NCI-H526 (cell line): ENCODE measurements around the gene PRELID1.

ENCODE experiments used
- DNase-seq, 2 experiments: peaks; one replicate each; lab custom pipeline; 2025; lab: John Stamatoyannopoulos, UW

Gene PRELID1

DNA sequence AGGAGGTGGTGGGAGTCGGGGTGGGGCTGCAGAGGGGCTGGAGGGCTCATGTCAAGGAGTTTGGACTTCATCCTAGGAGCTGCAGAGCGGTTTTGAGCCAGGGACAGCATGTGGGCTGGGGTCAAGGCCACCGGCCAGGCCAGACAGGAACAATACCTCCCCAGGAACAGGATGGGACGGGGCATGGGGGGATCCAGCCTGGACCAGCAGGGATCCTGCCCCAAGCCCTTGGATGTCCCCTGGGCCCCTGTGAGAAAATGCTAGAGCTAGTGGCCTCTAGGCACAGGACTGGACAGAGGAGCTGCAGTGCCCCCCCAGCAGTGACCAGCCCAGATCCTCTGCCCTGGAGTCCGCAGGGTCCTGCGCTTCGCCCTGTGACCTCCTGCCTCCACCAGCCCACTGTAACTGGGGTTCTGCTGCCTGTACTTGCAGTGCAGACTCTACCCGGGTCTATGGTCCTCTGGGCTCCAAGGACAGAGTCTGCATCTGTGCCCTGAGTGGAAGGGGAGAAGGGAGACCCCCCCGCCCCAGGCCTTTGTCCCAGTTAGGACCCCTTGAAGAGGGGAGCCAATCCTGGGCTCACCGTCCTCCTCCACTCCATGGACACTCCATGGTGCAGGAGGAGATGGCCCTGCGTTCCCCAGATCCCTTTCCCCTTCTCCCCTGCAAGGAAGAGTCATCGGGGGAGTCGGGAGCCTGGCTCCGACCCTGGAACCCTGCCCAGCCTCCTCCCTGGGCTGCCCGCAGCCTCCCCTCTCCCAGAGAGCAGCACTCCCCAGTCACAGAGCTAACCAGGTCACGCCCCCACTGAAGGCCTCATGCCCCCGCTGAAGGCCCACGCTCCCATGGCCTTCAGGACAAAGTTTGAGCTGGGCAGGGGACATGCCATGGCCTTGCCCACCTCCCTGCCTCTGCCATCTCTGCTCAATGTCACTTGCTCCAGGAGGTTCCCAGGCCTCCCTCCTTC lies 11.1 kb downstream of the PRELID1 start:
- no peak for DNase-seq

DNA sequence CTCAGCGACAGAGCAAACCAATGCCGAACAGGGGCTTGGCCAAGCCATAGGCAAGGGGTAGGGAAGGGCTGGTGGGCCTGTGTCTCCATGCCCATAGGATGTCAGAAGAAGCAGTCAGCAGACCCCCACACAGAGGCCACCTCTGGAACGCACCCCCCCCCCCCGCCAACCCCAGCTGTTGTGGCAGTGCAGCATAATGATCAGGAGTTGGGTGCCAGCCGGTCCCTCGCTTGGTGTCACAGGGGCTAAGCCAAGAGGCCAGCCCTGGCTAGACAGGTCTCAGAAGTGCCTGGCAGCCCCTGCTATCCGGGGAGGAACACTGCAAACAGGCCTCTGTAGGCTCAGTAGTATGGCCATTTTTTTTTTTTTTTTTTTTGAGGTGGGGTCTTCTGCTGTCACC lies 11.8 kb downstream of the PRELID1 start:
- DNase-seq: no peak

DNA sequence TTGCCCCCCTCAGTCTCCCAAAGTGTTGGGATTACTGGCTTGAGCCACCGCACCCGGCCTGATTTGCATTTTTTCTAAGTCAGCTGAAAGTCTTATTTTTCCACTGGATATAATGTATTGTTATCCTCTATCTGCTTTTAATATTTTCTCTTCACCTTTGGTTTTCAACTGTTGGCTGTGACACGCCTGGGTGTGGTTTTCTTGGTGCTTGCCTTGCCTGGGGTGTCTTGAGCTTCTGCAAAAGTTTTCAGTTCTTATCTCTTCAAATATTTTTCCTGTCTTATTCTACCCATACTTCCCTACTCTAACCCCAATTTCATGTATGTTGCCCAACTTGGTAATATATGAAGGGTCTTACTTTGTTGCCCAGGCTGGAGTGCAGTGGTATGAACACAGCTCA lies 12.4 kb downstream of the PRELID1 start:
- no peak for DNase-seq

DNA sequence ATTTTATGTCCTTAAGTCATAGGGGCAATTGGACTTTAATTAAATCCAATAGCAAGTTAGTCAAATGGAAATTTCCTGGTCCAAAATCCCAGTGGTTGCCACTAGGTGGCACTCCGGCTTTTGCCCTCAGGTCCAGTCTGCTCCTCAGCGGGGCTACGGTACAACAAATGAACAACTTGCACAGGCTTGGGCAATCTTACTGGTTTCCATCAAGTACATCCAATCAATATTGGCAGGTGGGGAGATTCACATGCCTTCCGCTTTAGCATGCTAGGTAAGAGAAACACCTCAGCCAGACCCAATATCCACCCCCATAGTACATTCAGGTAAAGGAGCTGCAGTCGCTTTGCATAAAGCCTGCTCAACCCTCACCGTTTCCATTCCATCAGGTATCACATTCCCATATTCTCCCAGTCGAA lies 14.4 kb downstream of the PRELID1 start:
- peak; percentile 56 to 87 for DNase-seq

DNA sequence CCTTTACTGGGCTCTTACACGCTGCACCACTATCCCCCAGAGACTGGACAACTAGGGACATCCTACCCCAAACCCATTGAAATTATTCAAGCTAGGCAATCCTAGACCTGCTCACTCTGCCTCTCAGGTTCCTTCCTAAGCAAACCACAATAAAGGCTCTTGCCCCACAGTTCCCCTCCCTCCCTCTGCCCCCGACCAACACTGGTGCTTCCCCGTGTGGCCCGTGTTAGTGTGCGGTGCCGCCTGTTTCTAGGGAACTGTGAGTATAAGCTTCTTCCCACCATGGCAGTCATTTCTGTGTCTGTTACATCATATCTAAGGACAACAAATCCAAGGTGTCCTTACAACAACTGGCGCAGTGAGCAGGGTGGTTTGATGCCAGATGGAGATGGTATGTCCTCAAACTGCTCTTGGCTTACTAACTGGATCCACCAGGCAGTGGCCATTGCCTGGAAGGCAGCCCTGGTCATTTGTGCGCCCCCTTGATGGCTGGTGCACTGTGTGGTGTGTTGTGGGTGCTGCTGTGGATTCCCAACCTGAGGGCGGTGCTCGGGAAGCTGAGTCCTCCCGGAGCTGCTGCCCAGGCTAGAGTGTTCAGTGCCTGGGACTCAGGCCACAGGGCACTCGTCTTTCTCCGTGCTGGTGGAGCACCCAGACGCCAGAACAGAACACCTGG lies 16.5 kb downstream of the PRELID1 start:
- DNase-seq: no peak

DNA sequence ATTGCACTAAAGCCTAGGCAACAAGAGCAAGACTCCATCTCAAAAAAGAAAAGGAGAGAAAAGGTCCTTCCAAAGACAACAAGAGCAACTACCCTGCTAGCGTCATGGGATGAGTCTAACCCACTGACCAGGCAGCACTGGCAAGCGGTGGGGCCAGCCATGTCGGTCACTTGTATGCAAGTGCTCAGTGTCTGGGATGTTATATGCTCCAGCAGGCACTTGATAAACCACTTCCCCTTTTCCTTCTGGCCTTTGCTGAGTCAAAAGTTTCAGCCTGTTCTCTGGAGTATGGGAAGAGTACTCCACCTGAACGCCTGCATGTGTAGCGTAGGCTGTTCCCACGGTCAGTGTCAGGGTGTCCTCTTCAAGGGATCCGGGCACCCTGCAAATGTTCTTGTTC lies 17.3 kb downstream of the PRELID1 start:
- no peak for DNase-seq

DNA sequence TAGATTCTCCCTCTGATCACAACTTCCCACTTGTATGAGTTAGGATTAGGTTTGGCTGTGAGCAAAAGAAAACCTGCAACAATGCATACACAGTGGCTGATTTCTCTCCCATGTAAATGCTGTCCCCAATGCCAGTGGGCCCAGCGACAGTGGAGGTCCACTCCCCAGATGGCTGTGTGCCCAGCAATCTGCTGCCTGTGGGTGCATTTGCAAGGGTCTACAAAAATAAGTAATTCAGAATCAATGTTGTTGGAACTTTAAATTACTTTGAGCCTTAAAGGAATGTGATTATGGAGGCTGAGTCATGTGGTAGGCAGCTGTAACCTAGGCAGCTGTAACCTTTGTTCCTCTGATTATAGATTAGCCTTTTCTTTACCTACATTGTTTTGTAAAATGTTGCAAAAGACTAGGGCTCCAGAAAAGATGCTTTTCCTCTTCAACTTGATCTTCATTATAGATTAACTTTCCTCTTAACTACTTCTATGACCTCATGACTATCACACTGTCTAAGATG lies 22.3 kb downstream of the PRELID1 start:
- no peak for DNase-seq

DNA sequence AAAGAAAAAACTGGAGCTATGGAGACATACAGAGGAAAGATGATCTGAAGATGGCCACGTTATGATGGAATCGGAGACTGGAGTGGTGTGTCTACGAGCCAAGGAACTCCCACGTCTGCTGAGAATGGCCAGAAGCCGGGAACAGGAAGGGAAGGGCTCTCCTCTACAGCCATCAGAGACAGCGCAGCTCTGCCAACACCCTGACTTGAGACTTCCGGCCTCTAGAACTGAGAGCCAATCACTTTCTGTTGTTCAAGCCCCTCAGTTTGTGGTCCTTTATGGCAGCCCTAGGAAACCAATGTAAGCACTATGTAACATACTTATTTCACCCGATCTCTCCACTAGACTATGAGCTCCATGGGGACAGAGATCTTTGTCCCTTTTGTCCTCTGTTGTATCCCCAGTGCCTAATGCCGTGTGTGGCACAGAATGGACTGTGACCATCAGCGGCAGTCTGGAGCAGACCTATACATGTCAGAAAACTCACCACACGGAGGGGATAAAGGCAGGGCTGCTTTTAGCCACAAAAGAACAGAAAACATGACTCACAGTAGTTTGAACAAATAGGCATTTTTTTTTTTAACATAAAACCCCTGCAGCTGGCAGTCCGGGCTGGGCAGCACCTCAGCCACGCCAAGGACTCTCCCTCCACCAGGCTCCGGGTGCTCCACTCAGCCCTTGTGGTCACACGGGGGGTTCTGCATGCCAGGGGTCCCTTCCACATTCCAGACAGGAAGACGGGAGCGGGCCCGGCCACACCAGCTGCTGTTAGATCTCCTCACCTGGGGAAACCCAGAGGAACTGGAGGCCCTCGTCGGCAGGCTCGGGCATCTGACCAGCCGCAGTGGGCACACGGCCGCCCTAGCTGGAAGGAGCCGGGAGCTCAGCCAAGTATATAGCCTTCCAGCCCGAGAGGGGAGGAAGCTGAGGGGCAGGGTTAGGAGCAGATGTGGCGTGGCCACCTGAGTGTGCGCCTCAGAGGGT lies 24.2 kb downstream of the PRELID1 start:
- no peak for DNase-seq

DNA sequence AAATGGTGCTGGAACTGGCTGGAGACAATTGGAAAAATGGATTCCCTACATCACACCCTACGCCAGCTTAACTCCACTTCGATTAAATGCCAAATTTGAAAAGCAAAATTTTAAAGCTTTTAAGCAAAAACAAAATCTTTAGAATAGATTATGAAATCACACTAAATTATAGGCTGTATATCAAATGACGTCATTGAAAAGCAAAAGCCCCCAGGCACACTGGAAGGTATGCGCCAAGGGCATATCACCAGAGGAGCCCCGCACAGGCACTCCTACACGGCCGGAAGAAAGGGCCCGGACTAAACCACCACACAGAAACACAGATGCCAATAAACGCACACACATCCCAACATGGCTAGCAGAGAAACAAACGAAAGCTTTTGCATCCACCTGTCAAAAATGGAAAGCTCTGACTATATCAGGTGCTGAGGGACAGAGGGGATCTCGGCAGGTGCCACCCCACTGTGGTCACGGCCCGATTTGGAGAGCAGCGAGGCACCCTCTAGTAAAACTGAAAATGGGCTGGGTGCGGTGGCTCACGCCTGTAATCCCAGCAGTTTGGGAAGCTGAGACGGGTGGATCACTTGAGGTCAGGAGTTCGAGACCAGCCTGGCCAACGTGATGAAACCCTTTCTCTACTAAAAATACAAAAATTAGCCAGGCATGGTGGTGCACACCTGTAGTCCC lies 25.1 kb downstream of the PRELID1 start:
- DNase-seq: no peak

DNA sequence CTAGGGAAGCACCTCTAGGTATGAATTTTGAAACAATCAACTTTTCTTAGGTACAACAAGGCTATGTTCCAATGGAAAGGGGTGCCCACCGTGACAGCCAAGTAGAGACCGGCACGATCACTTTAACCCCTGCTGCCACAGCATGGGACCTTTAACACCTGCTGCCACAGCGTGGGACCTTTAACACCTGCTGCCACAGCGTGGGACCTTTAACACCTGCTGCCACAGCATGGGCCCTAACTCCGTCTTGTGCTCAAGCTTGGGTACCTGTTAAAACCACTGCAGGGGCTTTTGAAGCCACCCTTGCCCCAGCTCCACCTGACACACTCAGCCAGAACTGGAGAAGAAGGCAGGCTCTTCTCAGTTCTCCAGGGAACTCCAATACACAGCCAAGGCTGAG lies 26.3 kb downstream of the PRELID1 start:
- no peak for DNase-seq

DNA sequence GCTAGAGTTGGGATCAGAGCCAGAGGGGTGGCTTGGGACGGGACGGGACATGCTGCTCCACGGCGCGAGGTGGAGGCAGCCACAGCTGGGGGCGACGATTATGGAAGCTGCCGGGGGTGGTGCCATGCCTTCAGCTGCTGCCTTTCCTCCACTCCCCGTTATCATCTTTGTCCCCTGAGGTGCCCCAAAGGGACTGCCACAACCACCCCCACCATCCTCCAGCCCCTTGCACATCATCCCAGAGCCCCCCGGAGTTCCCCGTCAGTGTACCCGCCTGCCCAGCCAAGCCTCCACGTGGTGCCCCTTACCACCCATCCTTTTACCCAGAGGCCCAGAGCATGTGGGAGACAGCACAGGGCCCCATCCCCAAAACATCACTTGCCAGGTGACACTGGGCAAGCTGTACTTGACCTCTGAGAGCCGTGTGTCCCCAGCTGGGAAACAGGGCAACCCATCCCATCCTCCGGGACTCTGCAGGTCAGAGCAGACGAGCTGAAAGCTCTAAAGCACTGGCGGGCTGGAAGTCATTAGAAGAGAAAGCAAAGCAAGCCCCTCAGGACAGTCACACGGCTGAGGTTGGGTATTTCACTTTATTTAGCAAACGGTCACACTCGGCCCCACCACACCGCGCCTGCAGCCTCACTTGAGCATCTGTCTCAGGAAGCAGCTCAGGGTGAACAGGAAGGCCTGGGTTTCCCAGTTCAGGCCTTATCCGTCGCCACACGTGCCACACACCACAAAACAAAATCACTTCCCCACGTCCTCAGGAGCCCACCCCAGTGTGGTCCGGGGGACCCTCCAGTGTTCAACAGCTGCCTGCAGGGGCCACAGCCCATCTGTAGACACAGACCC lies 27.6 kb downstream of the PRELID1 start:
- no peak for DNase-seq

DNA sequence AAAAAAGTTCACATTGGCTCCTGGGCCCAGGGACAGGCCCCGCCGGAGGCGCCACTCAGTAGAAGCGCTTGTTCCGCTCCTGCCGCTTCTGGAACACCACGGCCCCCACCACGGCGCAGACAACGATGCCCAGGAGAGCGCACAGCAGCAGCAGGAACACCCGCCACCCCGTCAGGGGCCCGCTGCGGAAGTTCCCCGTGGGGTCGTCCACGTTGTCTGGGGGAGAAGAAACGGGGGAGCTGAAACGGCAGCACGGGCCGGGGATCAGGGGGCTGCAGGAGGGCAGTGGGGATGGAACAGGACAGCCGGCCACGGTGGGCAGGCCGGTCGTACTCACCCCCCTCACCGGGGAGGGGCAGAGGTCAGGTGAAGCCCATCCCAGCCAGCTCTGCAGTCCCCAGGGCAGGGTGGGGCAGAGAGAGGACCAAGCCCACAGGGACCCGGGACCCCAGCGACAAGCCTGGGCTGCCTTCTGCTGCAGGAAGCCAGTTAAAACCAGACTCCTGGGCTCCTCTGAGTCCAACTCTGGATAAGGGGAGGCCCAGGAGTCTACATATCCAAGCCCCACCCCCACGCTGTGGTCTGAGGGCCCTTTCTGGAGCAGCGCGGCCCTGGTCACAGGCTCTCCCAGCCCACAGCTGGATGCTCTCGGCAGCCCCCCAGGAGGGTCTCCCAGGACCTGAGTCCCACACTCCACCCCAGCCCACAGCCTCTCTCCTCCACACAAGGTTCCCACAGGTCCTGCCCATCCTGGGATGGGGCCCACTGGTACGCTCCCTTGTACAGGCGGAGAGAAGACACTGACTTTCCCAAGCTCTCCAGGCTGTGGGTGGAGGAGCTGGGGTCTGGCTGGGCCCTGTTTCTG lies 28.7 kb downstream of the PRELID1 start:
- DNase-seq: no peak

DNA sequence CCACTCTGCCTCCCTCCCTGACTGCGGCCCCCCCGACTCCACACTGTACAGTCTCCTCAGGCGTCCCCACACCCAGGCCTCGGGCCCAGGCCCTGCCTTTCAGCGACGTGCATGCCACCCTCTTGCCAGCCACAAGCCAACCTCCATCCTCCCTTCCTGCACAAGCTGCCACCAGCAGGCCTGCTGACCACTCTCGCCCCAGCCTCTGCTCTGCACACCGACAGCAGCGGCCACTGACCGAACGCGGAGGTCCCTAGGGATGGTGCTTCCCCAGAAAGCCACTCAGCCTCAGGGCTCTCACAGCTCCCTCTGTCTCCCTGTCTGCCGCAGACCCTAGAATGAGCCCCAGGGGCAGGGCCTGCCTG lies 29.3 kb downstream of the PRELID1 start:
- DNase-seq: no peak

DNA sequence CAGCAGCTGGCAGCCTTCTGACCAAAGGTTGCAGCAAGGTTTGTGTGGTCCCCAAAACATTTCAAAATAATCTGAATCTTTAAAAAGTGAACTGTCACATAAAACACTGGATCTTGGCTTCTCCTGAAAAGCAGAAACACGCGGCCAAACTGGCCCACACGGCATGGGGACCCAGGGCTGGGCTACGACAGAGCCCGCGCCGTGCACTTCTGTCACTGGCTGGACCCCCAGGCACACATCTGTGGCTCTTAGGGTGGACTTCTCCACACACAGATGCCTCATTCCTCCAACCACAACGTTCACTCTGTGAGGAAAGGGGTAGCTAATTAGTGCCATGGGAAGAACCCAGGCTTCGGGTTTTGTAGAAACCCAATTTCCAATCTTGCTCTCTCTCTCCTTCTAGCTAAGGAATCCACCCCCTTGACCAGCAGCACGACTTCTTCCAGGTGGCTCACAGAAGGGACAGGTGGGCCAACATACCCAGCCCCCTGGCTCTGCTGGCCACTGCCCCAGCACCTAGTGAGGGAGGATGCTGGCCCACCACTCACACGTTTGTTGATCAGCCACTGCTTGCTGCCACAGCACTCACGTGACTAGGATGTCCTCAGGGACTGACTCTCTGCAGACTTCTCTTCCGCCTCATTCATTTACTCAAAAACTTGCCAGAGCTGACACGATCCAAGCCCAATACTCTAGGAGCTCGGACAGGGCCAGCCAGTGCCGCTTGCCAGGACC lies 30.0 kb downstream of the PRELID1 start:
- no peak for DNase-seq

DNA sequence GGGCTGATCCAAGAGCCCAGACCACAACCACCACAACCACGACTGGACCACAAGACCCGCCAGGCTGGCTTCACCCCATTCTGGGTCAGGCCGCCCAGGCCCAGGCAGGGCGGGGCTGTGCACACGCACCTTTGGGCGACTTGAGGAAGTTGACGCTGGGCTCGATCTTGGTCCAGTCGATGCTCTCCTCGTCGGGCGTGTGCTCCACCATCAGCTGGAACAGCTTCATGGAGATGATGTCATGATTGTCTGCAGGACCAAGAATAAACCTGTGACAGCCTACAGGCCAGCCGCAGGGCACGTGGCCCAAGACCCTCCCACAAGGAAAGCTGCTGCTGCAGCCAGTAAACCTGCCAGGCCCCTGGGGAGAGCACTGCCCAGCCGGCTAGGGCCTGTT lies 30.6 kb downstream of the PRELID1 start:
- DNase-seq: no peak

DNA sequence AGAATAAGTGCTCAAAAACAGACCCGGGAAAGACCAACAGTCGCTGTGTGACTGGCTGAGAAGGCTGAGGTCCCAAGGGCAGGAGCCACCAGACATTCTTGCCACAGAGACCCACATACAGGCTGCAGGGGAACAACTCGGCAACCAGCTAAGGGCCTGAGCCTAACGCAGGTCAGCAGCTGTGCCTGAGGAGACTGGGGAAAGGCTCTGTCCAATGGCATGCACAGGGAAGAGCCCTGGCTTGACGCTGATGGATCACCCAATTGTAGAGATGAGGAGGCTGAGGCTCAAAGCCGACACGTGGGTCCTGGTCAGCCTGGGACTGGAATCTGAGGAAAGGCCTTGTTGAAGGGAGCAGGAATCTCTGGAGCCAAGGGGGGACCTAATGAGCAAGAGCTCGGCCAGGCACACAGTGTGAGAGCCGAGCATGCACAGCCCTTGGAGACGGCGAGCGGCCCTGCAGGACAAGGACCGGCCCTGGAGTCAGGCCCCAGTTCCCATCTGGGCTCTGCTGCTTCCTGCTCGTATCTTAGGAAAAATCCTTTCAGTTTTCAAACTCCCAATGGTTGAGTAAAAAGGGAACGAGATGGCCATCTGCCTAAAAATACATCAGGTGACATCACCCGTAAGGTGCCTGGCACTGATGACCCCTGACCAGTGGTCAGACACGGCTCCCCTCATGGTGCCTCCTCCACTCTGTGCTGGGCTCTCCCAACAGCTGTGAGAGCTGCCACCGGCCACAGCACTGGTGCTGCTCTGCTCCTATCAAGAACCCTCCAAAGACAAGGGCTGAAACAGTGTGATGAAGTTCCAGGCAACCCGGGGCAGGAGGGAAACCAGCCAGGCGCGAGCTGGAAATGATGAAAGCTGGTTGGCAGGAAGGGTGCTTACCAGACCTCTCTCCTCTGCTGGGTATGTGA lies 31.4 kb downstream of the PRELID1 start:
- DNase-seq: no peak

DNA sequence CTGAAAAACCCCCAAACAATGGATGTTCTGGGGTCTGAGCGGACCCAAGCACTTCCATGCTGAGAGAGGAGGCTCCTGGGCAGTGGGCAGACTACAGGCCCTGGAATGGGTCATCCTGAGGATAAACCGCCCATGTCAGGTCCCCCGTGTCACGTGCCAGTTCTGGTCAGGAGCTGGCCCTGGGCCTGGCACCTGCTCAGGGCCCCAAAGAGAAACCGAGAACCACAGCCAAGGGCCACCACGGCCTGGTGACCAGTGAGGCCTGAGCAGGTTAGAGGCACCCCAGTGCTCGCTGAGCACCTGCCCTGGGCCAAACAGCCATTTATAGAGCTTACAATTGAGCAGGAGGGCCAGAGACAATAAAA lies 32.1 kb downstream of the PRELID1 start:
- no peak for DNase-seq

DNA sequence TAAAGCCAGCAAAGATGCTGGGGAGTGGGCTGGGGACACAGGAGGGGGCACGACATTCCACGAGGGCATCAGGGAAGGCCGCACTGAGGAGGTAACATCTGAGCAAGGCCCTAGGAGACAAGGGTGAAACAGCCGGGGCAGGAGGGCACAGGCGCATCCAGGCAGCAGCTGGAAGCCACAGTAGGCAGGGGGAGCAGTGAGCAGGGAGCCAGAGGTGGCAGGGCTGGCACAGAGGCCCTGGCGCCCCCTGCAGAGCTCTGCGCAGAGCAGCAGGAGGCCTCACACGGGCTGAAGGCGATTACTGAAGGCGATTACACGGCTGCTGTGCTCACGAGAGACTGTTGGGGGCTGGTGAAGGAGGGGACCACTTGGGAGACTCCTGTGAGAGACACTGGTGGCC lies 32.5 kb downstream of the PRELID1 start:
- DNase-seq: peak in 1 of 2 experiments; percentile 42
